Panc1 (cell line): ENCODE results near the gene PTPRO. TPM values are rescaled to one million over a fixed set of nuclear protein-coding genes. Genes with fewer than 3 reads are reported as not detected.

Source experiments
- ATAC-seq: fragments of 200-7000 bp; cut with Tn5 transposase; 2 replicates; pipeline ENCODE4 v1.9.1; 2020; ENCODE audit warnings: mild to moderate bottlenecking, moderate library complexity
- BruUV-seq: library from RNA; stranded (reverse); fragments of 400-500 nt; replicated peaks from 2 replicates; lab custom pipeline; 2021; lab: Mats Ljungman, UMichigan
- CTCF ChIA-PET: fragments of 300-600 bp; sonication (Branson Sonifier 250); formaldehyde crosslinking; loops from one replicate; lab custom pipeline; 2022; ENCODE audit warnings: antibody characterized with exemption; lab: Charles Lee
- POLR2A ChIA-PET: fragments of 300-600 bp; sonication (Branson Sonifier 250); formaldehyde crosslinking; loops from one replicate; lab custom pipeline; 2022; ENCODE audit warnings: antibody characterized with exemption; lab: Charles Lee
- DNase-seq: peaks from one replicate; pipeline ENCODE4 v3.0.0-alpha.2; 2010; ENCODE audit warnings: low read depth, low spot score
- H3K27ac ChIP-seq: 2 replicates; pipeline ENCODE4 v1.5.1; 2011; ENCODE audit warnings: mild to moderate bottlenecking, low read length, inconsistent platforms
- H3K27me3 ChIP-seq: fragments of 200-500 bp; sonication (Bioruptor generic); 2 replicates; pipeline ENCODE4 v1.6.0; 2014; ENCODE audit warnings: low read length, inconsistent platforms; ENCODE audit not compliant: control insufficient read depth, insufficient read depth
- H3K36me3 ChIP-seq: fragments of 200-500 bp; sonication (Bioruptor generic); 2 replicates; pipeline ENCODE4 v1.5.1; 2014; ENCODE audit warnings: inconsistent platforms, mild to moderate bottlenecking, low read length, moderate library complexity; ENCODE audit not compliant: control insufficient read depth, insufficient read depth
- H3K4me1 ChIP-seq: 2 replicates; pipeline ENCODE4 v1.5.1; 2011; ENCODE audit warnings: inconsistent platforms, mild to moderate bottlenecking, low read length, moderate library complexity; ENCODE audit not compliant: control insufficient read depth, insufficient read depth
- H3K4me3 ChIP-seq, 2 experiments: 2 replicates each; pipeline ENCODE4 v1.5.1; 2011 to 2012; ENCODE audit warnings: low read depth in 2 of 2, low read length in 2 of 2, mild to moderate bottlenecking in 2 of 2, inconsistent platforms in 1 of 2, moderate library complexity in 1 of 2
- H3K9me3 ChIP-seq: fragments of 200-500 bp; sonication (Bioruptor generic); 2 replicates; pipeline ENCODE4 v1.5.1; 2014; ENCODE audit warnings: low read depth, mild to moderate bottlenecking, inconsistent platforms, low read length, moderate library complexity; ENCODE audit not compliant: control insufficient read depth, insufficient read depth
- CTCF ChIP-seq: fragments of 450-650 bp; IDR thresholded peaks from 2 replicates; pipeline ENCODE4 v1.5.1; 2017; ENCODE audit warnings: mild to moderate bottlenecking
- POLR2AphosphoS5 ChIP-seq: IDR thresholded peaks from 2 replicates; pipeline ENCODE4 v1.6.1; 2012; ENCODE audit warnings: mild to moderate bottlenecking, low read depth, low read length, moderate library complexity
- REST ChIP-seq, 2 experiments: IDR thresholded peaks; 2 replicates each; pipeline ENCODE4 v1.6.1; 2011 to 2012; ENCODE audit warnings: low read depth in 2 of 2, control low read depth in 1 of 2, low read length in 1 of 2, mild to moderate bottlenecking in 1 of 2, moderate library complexity in 1 of 2; ENCODE audit not compliant: insufficient read depth in 1 of 2
- SIN3A ChIP-seq: IDR thresholded peaks from 2 replicates; pipeline ENCODE4 v1.6.1; 2012; ENCODE audit warnings: low read depth, mild to moderate bottlenecking, low read length, moderate library complexity, borderline replicate concordance; ENCODE audit not compliant: insufficient read depth
- TCF7L2 ChIP-seq: IDR thresholded peaks from 2 replicates; pipeline ENCODE4 v1.6.1; 2011; ENCODE audit warnings: mild to moderate bottlenecking, low read depth, low read length, inconsistent platforms
- in situ Hi-C: cut with HindIII; loops from 2 replicates; pipeline ENCODE4 v1.10.0; 2016; ENCODE audit warnings: low sequenced_read_pairs, low pct_unique_long_range_greater_than_20kb
- intact Hi-C: fragments of 100-400 bp; cut with micrococcal nuclease; formaldehyde crosslinking; loops from one replicate; pipeline ENCODE4 v1.10.0; 2022; ENCODE audit not compliant: unreplicated experiment
- total RNA-seq: library from RNA; stranded (reverse); gene quantifications from one replicate; pipeline ENCODE4 v1.2.1, GENCODE V29; 2021; ENCODE audit not compliant: unreplicated experiment

The PTPRO gene
- total RNA-seq, 1 experiment from 2014 or later: not detected

- no peaks in the 10 kb centered on the region for H3K9me3 ChIP-seq
- BruUV-seq: no TSS peak
- DNase-seq (no peak), ATAC-seq (no peak)
- POLR2A ChIA-PET: no interaction called here
- no peaks in the 10 kb centered on the region for H3K27me3 ChIP-seq
- no peaks in the 10 kb centered on the region for H3K4me1 ChIP-seq
- TF ChIP-seq REST (IDR thresholded peaks at IDR 0.05; ENCODE audit: insufficient read depth in 1 of 2, low read depth in 2 of 2, low read length in 1 of 2) (no peak), CTCF (no peak), SIN3A (no peak), TCF7L2 (no peak)
- CTCF ChIA-PET: no interaction called here
- H3K36me3 ChIP-seq: no peaks in the 10 kb centered on the region
- H3K27ac ChIP-seq: no peak overlapping the region
- in situ Hi-C loops (no loop called here), intact Hi-C loops (no loop called here)
- H3K4me3 ChIP-seq: no peak overlapping the region
Measured at GRCh38 chr12:15289192-15289591, 33.1 kb upstream of the PTPRO start.

- in situ Hi-C loops: no loop called here
- no peaks in the 10 kb centered on the region for H3K4me1 ChIP-seq
Measured at GRCh38 chr12:15293731-15294130, 28.6 kb upstream of the PTPRO start.

More at GRCh38 chr12:15293731-15294130, 28.6 kb upstream of the PTPRO start:
- ChIA-PET CTCF (no interaction called here), POLR2A (no interaction called here)
- Histone ChIP-seq H3K27ac (no peak overlapping the region), H3K27me3 (no peaks in the 10 kb centered on the region), H3K36me3 (no peaks in the 10 kb centered on the region), H3K4me3 (no peak overlapping the region), H3K9me3 (no peaks in the 10 kb centered on the region)
- TF ChIP-seq REST (IDR thresholded peaks at IDR 0.05; ENCODE audit: insufficient read depth in 1 of 2, low read depth in 2 of 2, low read length in 1 of 2): no peak
- no peak for TF ChIP-seq SIN3A
- no peak for TF ChIP-seq CTCF
- TF ChIP-seq TCF7L2: no peak
- no peak for TF ChIP-seq POLR2AphosphoS5
- DNase-seq (no peak), ATAC-seq (no peak)
- BruUV-seq: no TSS peak
- intact Hi-C loops: no loop called here
